Hematopoietic multipotent progenitor cell treated with erythropoietin and hydrocortisone succinate and interleukin-3 and kit ligand, for 17 days (in vitro differentiated cells): ENCODE measurements around the gene ARPC1A.
A peak's percentile ranks its signal among the peaks of the same experiment; 100 is the strongest.

Experiments used
- DNase-seq: peaks from one replicate; pipeline ENCODE4 v3.0.0-alpha.2; 2015; ENCODE audit warnings: low spot score

Gene ARPC1A

DNA sequence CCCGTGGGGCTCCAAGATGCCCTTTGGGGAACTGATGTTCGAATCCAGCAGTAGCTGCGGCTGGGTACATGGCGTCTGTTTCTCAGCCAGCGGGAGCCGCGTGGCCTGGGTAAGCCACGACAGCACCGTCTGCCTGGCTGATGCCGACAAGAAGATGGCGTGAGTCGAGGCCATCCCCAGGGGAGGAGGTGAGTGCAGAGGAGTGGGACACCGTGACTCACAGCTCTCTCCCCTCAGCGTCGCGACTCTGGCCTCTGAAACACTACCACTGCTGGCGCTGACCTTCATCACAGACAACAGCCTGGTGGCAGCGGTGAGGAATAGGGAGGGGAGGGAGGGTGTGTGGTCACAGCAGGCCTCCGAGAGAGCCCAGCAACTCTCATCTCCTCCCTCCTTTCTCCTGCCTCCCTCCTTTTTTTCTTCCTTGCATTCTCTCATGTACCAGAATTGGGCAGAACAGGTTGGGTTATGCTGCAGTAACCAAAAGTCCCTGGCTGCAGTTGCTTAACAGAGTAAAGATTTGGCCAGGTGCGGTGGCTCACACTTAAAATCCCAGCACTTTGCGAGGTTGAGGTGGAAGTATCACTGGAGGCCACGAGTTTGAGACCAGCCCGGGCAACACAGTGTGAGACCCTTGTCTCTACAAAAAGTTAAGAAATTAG lies 65.4 kb downstream of the ARPC1A start:
- no peak for DNase-seq

- DNase-seq: no peak
Measured at GRCh38 chr7:99392046-99392445, 66.3 kb downstream of the ARPC1A start.

DNA sequence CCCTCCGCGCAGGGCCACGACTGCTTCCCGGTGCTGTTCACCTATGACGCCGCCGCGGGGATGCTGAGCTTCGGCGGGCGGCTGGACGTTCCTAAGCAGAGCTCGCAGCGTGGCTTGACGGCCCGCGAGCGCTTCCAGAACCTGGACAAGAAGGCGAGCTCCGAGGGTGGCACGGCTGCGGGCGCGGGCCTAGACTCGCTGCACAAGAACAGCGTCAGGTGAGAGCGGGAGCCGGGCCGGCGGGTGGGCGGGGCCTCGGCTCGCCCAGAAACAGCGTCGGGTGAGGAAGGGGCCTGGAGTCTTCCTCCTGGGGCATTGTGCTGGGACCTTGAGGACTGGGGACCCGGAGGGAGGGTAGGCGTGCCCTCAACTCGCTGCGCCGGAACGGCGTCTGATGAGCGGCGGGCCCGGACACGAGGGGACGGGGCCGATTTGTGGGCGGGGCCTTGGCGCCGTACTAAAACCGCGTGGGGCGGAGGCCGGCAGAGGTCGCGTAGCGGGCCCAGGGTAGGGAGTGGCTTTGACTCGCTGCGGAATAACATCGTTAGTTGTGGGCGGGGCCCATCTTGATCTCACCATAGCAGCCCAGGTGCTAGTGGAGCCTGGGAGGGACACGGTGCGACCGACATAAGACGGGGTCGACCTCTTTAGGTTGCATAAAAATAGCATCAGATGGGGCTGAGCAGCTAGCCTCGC lies 67.1 kb downstream of the ARPC1A start:
- peak; percentile 86 for DNase-seq

DNA sequence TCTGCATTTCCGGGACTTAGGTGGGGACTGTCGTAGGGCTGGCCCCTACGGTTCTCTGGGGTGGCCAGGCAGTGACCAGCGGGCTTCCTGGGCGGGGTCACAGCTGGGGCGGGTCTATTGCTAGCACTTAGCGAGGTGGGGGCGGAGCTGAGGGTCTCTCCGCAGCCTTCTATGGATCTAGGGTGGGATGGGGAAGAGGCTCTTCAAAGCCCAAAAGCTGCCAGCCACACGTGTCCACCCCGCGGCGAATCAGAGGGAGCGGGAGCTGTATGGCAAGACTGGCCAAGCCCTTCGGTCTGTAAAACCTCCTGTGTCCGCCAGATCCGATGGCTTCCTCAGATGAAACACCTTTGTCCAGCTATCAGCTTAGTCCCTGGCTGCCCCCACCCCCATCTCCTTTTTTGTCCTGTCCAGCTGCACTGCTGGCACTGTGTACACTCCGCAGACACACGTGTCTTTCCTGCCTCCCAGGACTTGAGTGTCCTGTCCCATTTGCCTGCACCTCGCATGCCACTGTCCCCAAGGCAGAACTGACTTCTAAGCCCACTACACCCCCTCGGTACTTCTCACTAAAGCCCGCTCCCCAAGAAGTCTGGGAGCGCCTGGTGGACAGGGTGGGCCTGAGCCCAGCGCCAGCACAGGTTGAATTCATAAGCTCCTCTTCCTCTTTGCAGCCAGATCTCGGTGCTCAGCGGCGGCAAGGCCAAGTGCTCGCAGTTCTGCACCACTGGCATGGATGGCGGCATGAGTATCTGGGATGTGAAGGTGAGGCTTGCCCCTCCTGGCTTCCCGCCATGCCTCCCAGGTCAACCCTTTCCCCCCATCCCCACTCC lies 67.9 kb downstream of the ARPC1A start:
- DNase-seq: no peak

- no peak for DNase-seq
Measured at GRCh38 chr7:99394188-99394502, 68.4 kb downstream of the ARPC1A start.

DNA sequence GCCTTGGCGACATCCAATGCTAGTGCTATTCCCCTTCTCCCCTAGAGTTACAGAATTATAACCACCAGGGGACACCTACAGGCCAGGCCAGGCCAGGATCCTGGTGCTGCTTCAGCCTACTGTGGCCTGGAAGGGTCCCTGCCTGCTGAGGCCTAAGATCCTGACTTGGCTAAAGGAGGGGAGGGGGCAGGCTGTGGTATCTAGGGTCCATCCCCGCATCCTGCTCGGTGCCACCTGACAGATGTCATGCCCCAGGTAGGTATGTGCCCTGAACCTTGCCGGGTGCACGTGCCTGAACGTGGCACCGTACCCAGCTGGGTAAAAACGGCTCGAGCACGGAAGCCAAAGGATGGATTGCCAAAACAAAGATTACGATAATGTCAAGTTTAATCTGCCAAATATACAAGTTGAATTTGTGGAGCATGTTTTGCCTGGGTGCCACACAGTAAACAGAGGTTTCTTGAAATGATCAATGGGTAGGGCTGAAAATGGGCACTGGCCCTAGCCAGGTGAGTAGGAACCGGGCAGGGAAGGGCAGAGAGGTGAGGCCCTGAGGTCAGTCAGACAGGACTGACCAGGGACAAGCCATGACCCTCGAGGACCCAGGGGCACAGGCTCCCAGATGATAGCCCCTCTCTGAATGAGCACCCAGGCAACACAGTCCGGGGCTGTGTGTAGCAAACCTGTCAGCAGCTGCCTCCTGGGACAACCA lies 70.1 kb downstream of the ARPC1A start:
- no peak for DNase-seq

- DNase-seq: no peak
Measured at GRCh38 chr7:99396418-99397296, 71.0 kb downstream of the ARPC1A start.

DNA sequence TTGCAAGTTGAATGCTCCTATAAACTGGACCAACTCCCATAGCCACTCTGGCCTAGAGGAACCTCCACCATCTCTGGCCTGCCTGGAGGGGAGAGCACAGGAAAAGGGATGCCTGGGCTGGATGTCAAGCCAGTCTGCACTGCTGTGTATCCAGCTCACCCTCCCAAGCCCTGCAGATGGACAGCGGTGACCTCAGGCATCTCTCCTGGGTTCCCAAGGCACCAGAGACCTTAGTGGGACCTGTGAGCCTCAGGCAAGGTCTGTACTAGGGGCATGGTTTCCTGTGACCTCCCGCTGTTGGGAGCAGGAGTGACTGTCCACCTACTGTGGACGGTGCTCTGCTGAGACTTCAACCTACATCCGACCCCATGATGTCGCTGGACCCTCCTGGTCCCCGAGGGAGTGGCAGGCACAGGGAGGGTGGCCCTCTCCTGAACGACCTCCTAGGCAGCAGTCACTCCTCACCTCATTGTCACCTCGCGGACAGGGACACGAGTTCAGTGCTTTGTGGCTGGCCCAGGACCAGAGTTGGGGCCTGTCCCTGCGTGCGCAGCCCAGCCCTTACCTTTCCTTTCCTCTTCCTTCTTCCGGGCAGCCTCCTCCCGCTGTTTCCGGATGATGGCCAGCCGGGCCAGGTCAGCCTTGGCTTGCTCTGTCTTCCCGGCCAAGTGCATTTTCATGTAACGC lies 71.7 kb downstream of the ARPC1A start:
- DNase-seq: no peak

GRCh38 chr7:99398891-99399445 lies 73.3 kb downstream of the ARPC1A start:
- DNase-seq: no peak

- no peak for DNase-seq
Measured at GRCh38 chr7:99399597-99399996, 73.9 kb downstream of the ARPC1A start.

DNA sequence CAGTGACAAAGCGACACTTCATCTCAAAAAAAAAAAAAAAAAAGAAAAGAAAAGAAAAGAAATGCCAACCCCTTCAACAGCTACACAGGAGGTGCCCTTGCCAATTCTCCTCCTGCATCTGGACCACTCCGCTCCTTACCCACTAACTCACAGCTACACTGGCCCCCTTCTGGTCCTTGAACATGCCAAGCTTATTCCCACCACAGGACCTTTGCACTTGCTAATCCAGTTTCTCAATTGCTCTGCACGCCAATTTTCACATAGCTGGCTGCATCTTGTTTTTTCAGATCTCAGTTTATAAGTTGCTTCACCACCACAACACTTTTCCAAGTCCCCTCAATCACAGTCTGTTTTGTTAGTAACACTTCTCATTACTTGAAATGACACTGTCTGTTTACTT lies 77.2 kb downstream of the ARPC1A start:
- no peak for DNase-seq

DNA sequence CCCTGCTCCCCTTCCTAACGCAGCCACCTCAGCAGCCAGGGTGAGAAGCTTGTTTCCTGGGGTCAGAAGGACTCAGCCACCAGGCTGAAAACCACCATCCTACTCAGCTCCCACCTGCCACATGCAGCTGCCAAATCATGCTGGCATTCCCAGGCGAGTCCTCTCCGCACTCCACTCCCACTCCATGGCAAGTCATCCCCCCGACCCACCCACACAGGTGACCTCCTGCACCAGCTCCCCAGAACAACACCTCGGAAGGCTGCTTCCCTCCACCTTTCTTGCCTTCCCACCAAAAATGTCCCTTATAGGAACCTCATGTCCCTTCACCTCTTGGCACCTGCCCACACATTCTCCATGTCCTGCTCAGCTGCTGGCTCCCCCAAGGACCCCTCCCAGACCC lies 78.1 kb downstream of the ARPC1A start:
- no peak for DNase-seq

GRCh38 chr7:99404235-99404976 lies 78.7 kb downstream of the ARPC1A start:
- DNase-seq: no peak

DNA sequence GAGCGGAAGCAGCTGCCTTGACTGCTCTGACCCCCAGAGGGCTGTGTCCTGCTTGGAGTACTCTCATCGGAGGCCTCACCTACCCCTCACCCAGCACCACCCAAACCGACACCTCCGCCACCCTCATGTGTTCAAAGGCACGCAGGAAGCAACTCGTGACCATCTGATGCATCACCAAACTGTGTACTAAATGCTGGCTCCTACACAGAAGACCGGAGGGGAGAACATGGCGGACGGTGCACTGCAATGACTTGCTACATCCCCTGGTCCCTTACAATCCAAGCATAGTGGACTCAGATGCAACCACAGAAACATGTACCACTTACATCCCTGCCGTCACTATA lies 79.3 kb downstream of the ARPC1A start:
- no peak for DNase-seq

GRCh38 chr7:99406557-99406956 lies 80.9 kb downstream of the ARPC1A start:
- no peak for DNase-seq

- DNase-seq: peak; percentile 61
Measured at GRCh38 chr7:99407872-99408378, 82.2 kb downstream of the ARPC1A start.

DNA sequence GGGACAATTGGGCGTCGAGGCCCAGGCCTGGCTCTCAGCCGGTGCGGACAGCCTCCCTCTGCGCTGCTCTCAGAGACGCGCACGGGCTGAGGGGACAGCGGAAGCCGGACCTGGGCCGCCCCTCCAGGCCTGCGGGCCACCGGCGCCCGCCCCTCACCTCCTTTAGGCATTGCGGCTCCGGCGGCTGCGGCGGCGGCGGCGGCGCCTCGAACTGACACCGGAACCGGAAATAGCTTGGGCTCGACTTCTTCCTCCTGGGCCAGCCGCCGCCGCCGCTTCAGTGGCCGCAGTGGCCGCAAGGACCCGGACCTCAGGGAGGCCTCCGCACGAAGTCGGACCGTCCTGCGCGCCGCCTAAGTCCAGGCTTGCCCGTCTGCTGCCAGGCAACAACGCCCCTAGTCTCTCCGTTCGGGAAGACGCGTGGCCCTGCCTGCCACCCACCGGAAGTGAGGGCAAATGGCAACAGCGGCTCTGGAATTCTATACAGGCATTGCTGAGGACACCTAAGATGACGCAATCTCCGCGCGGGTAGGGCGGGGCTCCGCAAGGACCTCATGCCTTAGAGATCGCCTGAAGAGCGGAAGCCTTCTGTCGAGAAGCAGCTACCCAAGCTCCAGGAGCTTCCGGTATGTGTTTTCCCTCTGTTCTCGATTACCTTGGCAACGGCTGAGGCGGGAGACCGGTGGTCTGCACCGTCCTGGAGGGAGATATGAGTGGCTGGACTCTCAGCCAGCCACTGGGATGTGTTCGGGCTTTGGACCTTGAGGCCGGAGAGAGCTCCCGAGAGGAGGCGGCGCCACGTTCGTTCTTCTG lies 82.9 kb downstream of the ARPC1A start, which contains the start of the genes BUD31 and PDAP1:
BUD31 (plus strand) TSS at position 591 of the 813 bp plus-strand sequence. CDS start 2,124 bp downstream, outside the sequence.
PDAP1 (minus strand) TSS at position 219 of the 813 bp plus-strand sequence; CDS start at position 170, 49 bp downstream.
- DNase-seq: peak; percentile 97

DNA sequence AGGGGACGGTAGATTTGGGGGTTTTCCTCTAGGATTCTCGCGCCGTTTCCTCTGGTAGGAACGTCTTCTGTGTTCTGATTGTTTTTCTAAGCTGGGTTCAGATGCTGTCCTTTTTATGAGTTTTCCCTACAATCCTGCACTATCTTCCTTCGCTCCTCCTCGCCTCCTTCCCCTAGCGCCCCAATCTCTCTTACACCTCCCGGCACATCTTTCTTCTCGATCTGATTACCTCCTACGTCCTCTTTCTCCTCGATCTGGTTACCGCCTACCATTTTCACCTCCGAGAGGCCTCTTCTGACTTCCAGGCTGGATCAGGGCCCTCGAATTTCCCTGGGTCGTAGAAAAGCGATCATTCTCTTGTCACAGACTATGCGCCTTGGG lies 83.5 kb downstream of the ARPC1A start:
- no peak for DNase-seq

DNA sequence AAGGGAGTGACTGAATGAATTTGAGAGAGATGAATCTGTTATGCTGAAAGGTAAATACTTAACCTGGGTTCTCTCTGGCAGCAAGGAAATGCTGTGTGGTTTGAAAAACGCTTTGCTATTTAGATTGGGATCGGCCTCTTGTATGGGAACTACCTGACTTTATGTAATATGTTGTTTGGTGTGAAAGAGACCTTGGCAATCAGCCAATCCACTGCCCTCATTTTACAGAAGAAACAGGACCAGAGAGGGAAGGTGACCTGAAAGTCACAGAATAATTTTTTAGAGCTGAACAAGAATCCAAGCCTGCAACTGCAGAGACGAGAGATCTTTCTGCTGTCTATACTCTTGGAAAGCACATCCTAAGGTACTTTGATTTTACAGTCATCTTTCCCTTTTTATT lies 84.1 kb downstream of the ARPC1A start:
- peak; percentile 50 for DNase-seq
